ENCODE results near the gene UQCRFS1. TPM values are rescaled to one million over a fixed set of nuclear protein-coding genes. Genes with fewer than 3 reads are reported as not detected.
"Not testable (repeated sequence)": the region's sequence is repeated elsewhere in the genome, so short reads cannot be mapped to it uniquely, and the experiment has no call there.

UQCRFS1 gene
- total RNA-seq, 1 donor: 26.9 TPM

DNA sequence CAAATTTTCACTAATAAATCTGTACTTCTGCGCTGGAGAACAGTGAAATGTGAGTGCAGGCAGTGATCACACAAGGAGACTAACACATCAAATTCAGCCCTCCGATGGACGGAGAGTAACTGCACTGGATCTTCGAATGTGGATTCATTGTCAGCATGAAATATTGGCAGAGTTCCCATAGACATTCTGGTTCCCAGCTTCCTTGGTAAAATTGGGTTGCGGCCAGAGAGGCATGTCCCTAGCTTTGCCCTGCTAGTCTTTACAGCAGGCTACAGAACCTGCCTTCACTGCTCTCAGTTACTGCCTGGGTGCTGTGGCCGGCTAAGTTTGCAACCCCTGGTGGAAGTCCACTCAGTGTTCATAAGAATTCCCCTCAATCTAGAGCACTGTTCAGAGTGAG lies 32.3 kb upstream of the UQCRFS1 start:
- TF ChIP-seq, protein P1, sequence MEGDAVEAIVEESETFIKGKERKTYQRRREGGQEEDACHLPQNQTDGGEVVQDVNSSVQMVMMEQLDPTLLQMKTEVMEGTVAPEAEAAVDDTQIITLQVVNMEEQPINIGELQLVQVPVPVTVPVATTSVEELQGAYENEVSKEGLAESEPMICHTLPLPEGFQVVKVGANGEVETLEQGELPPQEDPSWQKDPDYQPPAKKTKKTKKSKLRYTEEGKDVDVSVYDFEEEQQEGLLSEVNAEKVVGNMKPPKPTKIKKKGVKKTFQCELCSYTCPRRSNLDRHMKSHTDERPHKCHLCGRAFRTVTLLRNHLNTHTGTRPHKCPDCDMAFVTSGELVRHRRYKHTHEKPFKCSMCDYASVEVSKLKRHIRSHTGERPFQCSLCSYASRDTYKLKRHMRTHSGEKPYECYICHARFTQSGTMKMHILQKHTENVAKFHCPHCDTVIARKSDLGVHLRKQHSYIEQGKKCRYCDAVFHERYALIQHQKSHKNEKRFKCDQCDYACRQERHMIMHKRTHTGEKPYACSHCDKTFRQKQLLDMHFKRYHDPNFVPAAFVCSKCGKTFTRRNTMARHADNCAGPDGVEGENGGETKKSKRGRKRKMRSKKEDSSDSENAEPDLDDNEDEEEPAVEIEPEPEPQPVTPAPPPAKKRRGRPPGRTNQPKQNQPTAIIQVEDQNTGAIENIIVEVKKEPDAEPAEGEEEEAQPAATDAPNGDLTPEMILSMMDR (IDR thresholded peaks at IDR 0.05; ENCODE audit: insufficient read depth, low read length): no peak
- no peak for DNase-seq (ENCODE audit: low read depth)
- H3K4me3 ChIP-seq (ENCODE audit: low read depth, low read length): no peak overlapping the region

- DNase-seq (ENCODE audit: low read depth): no peak
- H3K4me3 ChIP-seq (ENCODE audit: low read depth, low read length): no peak overlapping the region
- TF ChIP-seq, protein P1 (IDR thresholded peaks at IDR 0.05; ENCODE audit: insufficient read depth, low read length): no peak
These were observed 28.4 kb upstream of the UQCRFS1 start for GRCh38 chr19:29241324-29241723.

DNA sequence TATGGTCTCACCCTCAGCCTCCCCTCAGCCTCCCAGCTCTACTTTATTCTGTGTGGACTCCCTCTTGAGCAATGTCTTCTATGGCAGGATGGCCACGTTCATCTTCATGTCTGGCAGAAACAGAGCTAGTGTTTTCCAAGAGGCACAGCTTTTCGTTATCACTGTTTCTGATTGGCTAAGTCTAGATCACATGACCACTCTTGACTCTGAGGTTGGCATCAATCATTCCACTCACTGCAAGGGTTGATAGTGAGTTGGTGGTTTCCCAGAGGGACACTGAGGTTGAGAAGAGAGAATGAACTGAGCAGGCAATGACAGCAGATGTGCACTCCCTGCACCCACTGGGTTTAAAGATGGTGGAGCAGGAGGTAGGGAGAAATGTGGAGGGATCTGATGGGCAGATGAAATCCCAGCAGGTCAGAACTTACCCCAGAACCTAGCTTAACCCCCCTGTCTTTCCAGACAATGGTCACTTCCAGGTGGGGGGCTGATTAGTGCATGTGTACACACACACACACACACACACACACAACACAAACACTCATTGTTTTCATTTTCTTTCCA lies 26.3 kb upstream of the UQCRFS1 start:
- no peak for DNase-seq (ENCODE audit: low read depth)
- TF ChIP-seq, protein P1 (IDR thresholded peaks at IDR 0.05; ENCODE audit: insufficient read depth, low read length): no peak
- H3K4me3 ChIP-seq (ENCODE audit: low read depth, low read length): no peak overlapping the region

- no peak for DNase-seq (ENCODE audit: low read depth)
- TF ChIP-seq, protein P1 (IDR thresholded peaks at IDR 0.05; ENCODE audit: insufficient read depth, low read length): no peak
- no peak overlapping the region for H3K4me3 ChIP-seq (ENCODE audit: low read depth, low read length)
These were observed 20.6 kb upstream of the UQCRFS1 start for GRCh38 chr19:29233591-29233990.

- no peak overlapping the region for H3K4me3 ChIP-seq (ENCODE audit: low read depth, low read length)
- no peak for DNase-seq (ENCODE audit: low read depth)
- TF ChIP-seq, protein P1 (IDR thresholded peaks at IDR 0.05; ENCODE audit: insufficient read depth, low read length): no peak
These were observed 19.4 kb upstream of the UQCRFS1 start for GRCh38 chr19:29232315-29232852.

- not testable (repeated sequence) for DNase-seq (ENCODE audit: low read depth); H3K4me3 ChIP-seq (ENCODE audit: low read depth, low read length)
These were observed 18.4 kb upstream of the UQCRFS1 start for GRCh38 chr19:29231306-29231705.

DNA sequence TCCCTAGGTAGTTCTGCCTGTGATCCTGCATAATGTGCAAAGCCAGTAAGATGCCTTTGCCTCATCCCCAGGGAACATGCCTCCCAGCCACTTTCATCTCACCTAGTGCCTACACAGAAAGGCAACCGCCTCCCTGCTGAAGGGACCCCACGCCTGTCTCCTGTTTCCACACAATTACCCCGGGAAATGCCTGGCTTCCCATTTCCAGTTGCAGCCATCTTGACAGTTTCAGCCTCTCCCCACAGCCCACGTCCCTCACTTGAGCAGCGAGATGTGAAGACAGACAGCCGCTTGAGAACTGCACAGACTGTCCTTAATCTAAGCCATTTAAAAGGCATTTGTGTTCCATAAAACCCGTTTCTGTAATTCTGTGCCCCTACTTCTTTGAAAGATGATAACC lies 4.7 kb upstream of the UQCRFS1 start:
- TF ChIP-seq, protein P1 (IDR thresholded peaks at IDR 0.05; ENCODE audit: insufficient read depth, low read length): no peak
- no peak for DNase-seq (ENCODE audit: low read depth)
- no peak overlapping the region for H3K4me3 ChIP-seq (ENCODE audit: low read depth, low read length)
